ENCODE data around the gene HEATR5A. TPM values are rescaled to one million over a fixed set of nuclear protein-coding genes. Genes with fewer than 3 reads are reported as not detected.
"Not testable (repeated sequence)": the region's sequence is repeated elsewhere in the genome, so short reads cannot be mapped to it uniquely, and the experiment has no call there.

HEATR5A gene
- total RNA-seq, 3 donors from 2014 or later: 53.3 to 80.0 (median 56.8) TPM

- no peak for TF ChIP-seq CTCF (IDR thresholded peaks at IDR 0.05)
These were observed 139.5 kb downstream of the HEATR5A start for GRCh38 chr14:31280871-31281220.

GRCh38 chr14:31280132-31280870 lies 140.0 kb downstream of the HEATR5A start:
- no peaks in the 10 kb centered on the region for H3K4me1 ChIP-seq (ENCODE audit: low read depth)
- DNase-seq: no peak
- intact Hi-C loops (cut with DNase I, micrococcal nuclease): no loop called here
- peaks cover 18% of the 10 kb centered on the region for H3K9me3 ChIP-seq
- no peak overlapping the region for H3K4me3 ChIP-seq
- TF ChIP-seq CTCF (IDR thresholded peaks at IDR 0.05): no peak
- no peak for ATAC-seq
- H3K36me3 ChIP-seq (ENCODE audit: low read depth): no peaks in the 10 kb centered on the region

More at GRCh38 chr14:31280871-31281220, 139.5 kb downstream of the HEATR5A start:
- Histone ChIP-seq H3K4me1 (ENCODE audit: low read depth) (no peaks in the 10 kb centered on the region), H3K9me3 (peaks cover 13% of the 10 kb centered on the region), H3K4me3 (no peak overlapping the region), H3K36me3 (ENCODE audit: low read depth) (no peaks in the 10 kb centered on the region)
- no peak for DNase-seq
- intact Hi-C loops (cut with DNase I, micrococcal nuclease): no loop called here
- no peak for ATAC-seq

DNA sequence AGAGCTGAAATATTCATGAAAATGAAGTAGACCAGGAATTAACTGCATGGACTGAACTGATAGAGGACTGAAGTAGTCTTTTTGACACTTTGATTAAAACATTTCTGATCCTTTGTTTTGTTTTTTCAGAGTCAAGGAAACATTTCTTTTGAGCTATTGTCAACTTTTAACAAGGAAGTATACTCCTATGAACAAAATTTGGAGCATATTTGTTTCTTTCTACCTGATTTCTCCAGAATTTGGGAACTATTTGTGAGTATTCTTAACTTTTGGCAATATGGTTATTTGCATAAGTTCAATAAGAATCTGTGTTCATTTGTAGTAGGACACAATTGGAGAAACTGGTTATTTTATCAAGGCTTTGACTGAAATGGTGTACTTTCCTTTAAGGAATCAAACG lies 141.5 kb downstream of the HEATR5A start:
- Histone ChIP-seq H3K4me3 (no peak overlapping the region), H3K9me3 (peaks cover 19% of the 10 kb centered on the region), H3K4me1 (ENCODE audit: low read depth) (peaks cover 2% of the 10 kb centered on the region), H3K36me3 (ENCODE audit: low read depth) (no peaks in the 10 kb centered on the region)
- ATAC-seq (no peak), DNase-seq (no peak)
- TF ChIP-seq CTCF (IDR thresholded peaks at IDR 0.05): no peak
- intact Hi-C loops (cut with DNase I, micrococcal nuclease): no loop called here

- no peak for TF ChIP-seq CTCF (IDR thresholded peaks at IDR 0.05)
- H3K4me1 ChIP-seq (ENCODE audit: low read depth): peaks cover 6% of the 10 kb centered on the region
- no peaks in the 10 kb centered on the region for H3K36me3 ChIP-seq (ENCODE audit: low read depth)
- peaks cover 19% of the 10 kb centered on the region for H3K9me3 ChIP-seq
- intact Hi-C loops (cut with DNase I, micrococcal nuclease): no loop called here
- ATAC-seq: no peak
- DNase-seq: no peak
- no peak overlapping the region for H3K4me3 ChIP-seq
These were observed 143.3 kb downstream of the HEATR5A start for GRCh38 chr14:31277085-31277484.

- intact Hi-C loops (cut with DNase I, micrococcal nuclease); DNase-seq; H3K4me1 ChIP-seq (ENCODE audit: low read depth); H3K4me3 ChIP-seq; H3K36me3 ChIP-seq (ENCODE audit: low read depth); ATAC-seq: not testable (repeated sequence)
- peaks cover 19% of the 10 kb centered on the region for H3K9me3 ChIP-seq
These were observed 143.9 kb downstream of the HEATR5A start for GRCh38 chr14:31276417-31276816.

GRCh38 chr14:31275731-31276130 lies 144.6 kb downstream of the HEATR5A start:
- ATAC-seq (no peak), DNase-seq (no peak)
- no peak for TF ChIP-seq CTCF (IDR thresholded peaks at IDR 0.05)
- Histone ChIP-seq H3K4me3 (no peak overlapping the region), H3K36me3 (ENCODE audit: low read depth) (no peaks in the 10 kb centered on the region), H3K4me1 (ENCODE audit: low read depth) (peaks cover 6% of the 10 kb centered on the region), H3K9me3 (peaks cover 19% of the 10 kb centered on the region)
- intact Hi-C loops (cut with DNase I, micrococcal nuclease): no loop called here

All from mucosa of descending colon (tissue), 3 donors.